ELR (cell line): Measurements from ENCODE around the gene TRAPPC11.

Experiments
- DNase-seq: peaks from one replicate; pipeline ENCODE4 v3.0.0-alpha.2; 2015; ENCODE audit warnings: low read depth

TRAPPC11 gene

DNA sequence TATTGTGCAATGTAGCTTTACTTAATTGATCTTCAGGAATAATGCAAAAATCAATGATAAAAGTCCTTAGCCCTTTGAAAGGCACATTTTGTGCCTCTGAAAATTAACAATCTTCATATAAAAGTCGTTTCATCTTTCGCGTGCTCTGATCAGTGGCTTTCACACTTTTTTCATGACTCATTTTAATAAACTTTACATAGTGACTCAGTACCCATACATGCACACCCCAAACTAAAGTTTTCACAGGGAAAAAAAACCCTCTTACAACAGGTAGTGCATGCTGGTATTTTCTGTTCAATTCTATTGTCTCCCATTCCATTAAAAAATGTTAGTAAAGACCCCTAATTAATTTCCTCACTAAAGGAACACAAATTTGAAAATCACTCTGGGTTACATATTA, 21.6 kb upstream of the TRAPPC11 start:
- DNase-seq, result peak; percentile 68

DNA sequence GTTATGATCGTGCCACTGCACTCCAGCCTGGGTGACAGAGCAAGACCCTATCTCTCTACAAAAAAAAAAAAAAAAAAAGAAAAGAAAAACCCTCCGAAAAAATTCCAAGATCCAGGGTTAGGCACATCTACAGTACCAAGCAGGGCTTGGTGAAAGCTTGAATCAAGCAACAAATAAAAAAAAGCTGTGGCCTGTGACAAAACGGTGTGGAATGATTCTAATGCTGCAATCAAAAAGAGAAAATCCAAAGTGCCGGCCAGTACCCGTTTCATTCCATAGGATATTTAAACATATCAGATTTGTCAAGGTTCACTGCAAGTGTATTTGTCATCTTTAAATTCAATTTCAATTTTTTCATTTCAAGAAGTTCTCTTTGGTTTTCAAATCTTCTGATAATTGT, 20.7 kb upstream of the TRAPPC11 start:
- peak; percentile 57 for DNase-seq

DNA sequence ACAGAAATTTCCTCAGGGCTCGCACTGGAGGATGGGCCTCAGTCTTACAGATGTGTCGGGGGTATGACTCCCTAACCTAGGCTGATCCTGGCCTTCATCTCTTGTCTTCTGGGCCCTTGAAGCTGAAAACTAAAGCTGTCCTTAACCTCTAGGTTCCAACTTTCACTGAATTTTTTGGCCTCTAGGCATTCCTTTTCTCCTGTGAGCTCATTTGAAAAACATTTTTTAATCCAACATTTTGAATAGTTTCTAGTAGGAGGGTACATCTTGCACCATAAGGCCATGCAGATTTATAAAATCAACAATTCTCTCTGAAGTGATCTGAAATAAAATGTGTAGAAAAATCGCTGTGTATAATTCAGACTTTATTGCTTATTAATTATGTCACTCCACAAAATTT, 19.8 kb upstream of the TRAPPC11 start:
- DNase-seq, result no peak

DNA sequence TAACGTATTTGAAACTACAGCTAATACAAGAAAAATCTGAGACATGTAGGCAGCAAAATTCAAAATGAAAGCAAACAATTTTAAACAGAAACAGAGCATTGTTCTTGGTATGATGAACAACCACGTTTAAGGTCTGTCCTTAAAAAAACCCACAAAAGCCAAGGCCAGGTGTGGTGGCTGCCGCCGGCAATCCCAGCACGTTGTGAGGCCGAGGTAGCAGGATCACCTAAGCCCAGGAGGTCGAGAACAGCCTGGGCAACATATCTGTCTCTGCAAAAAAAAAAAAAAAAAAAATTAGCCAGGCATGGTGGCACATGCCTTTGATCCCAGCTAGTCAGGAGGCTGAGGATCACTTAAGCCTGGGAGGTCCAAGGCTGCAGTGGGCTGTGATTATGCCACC, 13.8 kb upstream of the TRAPPC11 start:
- no peak for DNase-seq

DNA sequence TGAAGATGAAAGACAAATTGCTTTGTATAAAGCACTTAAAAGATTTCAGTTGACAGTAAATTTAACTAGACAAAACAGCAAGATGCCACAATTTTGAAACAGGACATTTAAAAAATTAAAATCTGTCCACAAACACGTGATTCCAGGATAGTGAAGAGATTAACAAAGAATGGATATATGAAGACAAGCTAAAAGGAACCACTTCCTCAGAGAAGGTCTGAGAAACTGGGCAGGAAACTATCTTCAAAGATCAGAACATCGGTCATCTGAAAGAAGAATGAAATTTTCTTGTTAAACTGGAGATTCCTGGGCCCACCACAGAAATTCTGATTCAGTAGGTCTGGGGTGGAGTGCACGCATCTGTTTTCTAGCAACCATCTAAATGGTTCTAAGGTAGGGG, 1.5 kb upstream of the TRAPPC11 start:
- peak; percentile 30 for DNase-seq

DNA sequence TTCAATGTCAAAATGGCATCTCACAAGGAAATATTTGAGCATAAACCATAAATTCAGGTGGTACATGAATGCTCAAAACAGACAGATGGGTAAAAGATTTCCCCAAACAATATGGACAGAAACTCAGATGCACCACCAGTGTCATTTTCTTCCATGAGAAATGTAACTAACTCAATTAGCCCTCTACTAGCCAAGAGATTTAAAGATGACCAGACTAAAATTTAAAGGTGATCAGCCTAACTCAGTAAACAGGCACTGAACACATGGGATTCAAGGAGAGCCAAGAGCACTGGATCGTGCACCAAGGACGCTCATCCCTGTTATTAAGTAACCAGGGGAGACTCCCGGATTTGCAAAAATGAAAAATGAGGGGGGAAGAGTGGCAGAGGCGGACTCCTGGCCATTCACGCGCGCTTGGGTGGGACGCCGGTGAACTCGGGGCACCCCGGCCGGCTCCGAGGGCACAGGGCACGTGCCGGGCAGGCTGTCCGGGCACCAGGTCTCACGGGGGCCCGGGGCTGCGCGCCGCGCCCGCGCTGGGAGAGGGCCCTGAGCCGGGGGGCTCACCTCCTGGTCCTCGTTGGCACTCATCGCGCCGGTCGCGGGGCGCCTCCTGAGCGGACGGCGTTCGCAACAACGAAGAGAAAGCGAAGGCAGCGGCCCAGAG, 598 bp upstream of the TRAPPC11 start:
- DNase-seq, result peak; percentile 37

DNA sequence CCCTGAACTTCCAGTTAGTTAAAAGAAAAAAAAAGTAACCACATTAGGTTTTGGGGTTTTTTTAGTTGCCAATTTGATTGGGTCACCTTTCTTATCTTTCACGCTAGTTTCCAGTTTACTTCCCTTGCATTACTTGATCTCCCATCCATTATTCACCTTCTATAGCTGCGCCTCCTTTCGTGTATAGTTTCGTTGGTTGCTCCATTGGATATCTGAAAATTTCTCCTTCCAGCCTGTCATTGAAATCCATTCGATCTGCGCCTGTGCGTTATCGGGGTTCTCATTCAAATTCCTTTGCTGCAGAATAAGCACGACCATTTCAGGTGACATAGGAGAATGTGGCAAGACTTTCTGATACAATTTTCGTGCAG, 764 bp downstream of the TRAPPC11 start:
- peak; percentile 25 for DNase-seq

DNA sequence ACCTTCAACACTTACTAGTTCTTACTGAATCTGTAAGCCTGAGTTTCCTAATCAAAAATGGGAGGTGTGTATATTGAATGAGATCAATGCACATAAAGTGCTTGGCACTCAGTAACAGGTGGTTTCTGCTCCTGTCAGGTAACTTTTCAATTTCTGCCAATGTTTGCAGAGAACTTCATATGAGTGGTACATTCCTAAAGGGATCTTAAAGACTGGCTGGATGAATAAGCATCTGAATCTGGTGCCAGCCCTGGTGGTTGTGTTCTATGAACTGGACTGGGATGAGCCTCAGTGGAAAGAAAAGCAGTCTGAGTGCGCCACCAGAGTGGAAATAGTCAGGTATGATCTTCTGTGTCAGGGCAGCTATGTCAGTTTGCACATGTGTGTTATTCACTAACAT, 7.0 kb downstream of the TRAPPC11 start:
- no peak for DNase-seq

DNA sequence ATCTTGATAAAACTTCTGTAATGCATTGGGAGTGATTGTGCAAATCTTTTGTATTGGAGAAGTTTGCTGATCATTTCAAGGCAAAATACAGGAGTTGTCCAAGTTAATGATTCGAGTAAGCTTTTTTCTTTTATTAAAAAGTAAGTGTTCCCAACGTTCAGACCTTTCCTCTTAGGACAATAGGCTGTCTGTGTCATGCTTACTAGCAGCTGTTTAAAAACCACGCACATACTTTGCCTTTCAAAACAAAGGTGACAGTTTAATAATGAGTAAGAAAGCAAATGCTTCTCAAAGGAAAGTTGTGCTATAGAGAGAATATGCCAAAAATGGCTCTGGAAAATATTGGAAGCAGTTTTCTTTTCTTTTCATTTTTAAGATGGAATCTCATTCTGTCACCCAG, 11.2 kb downstream of the TRAPPC11 start:
- no peak for DNase-seq

DNA sequence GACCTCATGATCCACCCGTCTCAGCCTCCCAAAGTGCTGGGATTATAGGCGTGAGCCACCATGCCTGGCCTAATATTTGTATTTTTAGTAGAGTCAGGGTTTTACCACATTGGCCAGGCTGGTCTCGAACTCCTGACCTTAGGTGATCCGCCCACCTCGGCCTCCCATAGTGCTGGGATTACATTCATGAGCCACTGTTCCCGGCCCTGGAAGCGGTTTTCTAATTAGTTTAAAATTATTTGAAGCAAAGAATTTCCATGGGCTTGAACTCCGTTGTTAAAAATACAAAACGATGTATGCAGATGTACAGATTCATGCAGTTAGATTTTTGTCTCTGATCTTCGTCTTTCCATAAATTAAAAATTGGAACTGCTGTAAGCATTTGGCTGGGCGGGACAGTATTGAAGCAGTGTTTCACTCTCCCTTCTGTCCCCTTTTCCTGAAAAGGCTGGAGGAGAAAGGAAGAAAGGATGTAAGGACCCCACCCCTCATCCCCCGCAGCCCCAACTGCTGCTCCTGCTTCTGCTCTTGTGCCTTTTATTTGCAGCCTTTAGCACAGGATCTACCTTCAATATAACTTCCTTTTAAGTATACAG, 12.0 kb downstream of the TRAPPC11 start:
- DNase-seq, result no peak

DNA sequence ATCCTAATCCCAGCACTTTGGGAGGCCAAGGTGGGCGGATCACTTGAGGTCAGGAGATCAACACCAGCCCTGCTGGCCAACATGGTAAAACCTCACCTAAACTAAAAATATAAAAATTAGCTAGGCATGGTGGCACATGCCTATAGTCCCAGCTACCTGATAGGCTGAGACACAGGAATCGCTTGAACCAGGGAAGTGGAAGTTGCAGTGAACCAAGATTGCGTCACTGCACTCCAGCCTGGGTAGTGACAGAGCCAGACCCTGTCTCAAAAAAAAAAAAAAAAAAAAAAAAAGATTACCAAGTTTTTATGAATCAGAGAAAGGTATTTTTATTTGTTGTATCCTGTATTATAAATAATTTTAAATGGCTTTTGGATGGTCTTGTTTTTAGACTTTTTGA, 15.1 kb downstream of the TRAPPC11 start:
- no peak for DNase-seq

DNA sequence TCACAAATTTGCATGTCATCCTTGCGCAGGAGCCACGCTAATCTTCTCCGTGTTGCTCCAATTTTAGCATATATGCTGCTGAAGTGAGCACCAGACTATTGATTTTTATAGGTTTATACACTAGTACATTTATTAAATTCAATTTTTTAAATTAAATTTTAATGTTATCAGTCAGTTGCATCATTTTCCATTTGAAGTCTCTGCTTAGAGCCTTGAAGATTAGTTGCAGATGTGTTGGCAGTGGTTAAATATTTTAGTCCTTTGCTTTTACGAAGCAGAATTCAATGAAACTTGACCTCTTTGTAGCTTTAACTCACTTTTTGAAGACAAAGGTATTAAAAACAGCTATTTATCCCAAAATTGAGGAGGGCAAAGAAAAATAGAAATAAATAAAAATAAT, 16.5 kb downstream of the TRAPPC11 start:
- DNase-seq, result no peak

DNA sequence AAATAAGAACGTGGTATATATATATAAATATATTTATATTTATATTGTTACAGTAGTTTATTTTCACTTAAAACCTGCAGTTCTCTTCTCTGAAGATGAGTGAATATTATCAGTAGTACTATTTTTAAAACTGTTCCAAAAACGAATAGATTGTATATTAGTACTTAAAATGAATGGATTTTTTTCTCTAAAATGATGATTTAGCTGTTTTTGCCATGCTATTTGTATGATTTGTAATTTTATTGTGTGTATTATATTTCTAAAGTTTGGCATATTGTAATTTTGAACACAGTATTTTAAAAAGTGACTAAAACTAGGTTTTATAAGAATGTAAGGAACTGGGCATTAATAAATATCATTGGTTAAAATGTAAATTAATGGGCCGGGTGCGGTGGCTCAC, 22.0 kb downstream of the TRAPPC11 start:
- DNase-seq, result no peak

DNA sequence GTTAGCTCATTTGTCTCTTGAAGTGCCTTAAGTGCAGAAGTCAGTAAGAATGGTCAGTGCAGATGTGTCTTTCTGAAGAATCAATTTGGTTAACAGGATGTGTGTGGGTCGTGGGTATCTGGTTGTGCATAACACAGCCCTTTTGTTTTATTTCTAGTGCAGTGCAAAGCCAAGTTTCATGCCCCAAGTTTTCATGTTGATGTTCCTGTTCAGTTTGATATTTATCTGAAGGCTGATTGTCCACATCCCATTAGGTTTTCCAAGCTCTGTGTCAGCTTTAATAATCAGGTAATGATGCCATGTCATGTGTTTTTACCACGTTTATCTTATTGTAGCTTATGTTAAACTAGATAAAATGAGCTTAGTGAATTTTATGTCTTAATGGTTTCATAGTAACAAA, 27.4 kb downstream of the TRAPPC11 start:
- DNase-seq, result no peak

DNA sequence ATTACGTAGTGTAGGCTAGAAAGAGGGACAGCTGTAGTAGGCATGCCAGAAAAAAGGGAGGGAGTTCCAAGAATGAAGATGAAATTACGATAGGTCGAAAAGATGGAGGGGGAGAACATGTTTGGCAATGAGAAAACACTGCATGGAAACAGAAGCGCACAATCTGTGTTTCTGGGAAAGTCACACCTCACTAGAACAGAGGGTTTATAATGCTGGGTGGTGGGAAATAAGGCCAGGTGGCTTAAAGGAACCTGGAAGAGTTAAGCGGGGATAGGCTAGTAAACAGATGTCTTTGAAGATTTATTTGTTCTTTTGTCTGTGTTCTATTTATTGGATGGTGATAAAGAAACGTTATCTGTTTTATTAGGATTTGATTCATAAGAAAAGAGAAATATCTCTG, 29.1 kb downstream of the TRAPPC11 start:
- DNase-seq, result no peak

DNA sequence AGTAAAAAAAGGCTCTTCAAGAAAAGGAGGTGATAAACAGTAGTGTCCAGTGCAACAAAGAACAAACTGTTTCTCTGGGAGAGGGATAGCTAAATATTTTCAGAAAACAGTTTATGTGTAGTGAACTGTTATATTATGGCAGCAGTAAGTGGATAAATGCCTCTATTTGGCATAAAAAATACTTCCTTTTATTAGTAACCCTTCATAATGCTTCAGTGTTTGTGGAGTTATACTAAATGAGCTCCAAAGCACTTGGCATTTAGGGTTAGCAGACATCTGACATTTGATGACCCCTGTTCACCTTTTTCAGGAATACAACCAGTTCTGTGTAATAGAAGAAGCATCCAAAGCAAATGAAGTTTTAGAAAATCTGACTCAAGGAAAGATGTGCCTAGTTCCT, 31.9 kb downstream of the TRAPPC11 start:
- DNase-seq, result no peak

DNA sequence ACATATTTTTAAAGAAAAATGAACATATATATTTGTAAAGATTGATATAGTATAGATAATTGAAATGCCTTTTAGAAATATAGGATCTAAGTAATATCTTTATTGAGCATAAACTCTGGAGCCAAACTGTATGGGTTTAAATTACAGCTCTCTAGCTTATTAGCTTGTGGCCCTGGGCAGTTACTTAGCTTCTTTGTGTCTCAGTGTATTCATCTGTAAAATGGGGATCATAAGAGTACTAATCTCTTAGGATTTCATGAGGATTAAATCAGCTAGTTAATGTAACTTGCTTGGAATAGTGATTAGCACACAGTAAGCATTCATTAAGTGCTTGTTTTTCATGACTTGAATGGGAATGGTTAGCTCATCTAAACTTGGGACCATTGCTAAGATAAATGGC, 32.8 kb downstream of the TRAPPC11 start:
- DNase-seq, result no peak

DNA sequence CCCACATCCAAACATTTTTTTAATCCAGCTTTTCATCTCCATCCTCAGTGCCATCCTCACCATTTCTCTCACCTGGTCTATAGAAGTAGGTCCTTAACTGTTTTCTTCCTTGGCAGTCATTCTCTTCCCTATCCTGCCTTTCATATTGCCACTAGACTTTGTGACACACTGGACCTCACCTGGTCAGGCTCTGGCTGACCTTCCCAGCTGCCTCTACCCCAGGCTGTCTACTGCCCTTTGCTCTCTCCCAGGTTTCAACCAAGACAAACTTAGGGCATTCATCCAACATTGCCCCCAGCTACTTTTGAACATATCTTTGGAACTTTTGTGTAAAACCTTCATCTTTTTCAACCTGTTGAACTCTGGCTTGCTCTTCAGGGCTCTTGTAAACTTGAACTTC, 39.8 kb downstream of the TRAPPC11 start:
- DNase-seq, result no peak

DNA sequence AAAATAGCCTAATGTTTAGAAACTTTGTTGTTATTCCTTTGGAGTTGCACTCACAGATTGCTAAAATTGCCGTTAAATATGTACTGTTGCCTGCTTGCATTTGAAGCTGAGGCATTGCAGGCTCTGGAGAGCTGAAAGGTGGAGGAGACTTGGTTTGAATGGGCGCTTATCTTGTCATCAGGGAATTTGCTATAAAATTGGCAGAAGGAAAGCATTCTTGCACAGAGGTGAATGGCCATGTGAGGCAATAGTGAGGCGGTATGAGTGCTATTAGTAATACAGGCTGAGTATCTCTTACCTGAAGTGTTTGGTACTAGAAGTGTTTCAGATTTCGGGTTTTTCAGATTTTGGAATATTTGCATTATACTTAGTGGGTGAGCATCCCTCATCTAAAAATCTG, 41.3 kb downstream of the TRAPPC11 start:
- DNase-seq, result no peak

DNA sequence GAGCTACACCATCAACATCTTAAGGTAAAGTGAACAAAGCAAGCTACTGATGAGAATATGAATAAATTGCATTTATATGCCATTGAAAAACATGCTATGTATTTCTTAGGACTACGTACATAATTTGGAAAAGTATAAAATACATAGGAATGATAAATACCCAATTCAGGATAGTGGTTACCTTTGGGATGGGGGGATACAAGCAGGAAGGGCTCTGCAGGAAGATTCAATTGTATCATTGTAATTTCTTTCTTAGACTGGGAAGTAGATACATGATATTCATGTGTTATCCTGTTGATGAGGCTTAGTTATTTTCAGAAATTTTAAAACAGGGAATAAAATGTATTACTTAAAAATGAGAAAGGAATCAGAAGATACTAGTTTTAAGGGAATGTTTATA, 43.4 kb downstream of the TRAPPC11 start:
- DNase-seq, result no peak

DNA sequence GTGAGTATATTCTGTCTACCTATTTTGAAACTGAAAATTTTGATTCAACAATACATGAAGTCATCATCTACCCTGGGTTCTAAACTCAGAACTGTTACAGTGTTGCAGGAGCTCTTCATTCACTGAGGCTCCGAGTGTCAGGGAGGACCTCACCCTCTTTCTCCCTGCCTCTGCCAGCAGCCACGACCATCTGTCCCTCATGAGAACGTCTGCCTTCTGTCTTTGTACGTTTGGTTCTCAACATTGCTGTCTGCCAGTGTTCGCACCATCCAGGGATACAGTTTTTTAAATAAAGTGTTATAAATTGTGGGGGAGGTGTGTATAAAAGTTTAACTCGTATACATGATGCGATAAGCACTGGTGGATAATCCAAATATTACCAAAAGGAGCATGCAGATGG, 55.5 kb downstream of the TRAPPC11 start:
- no peak for DNase-seq

DNA sequence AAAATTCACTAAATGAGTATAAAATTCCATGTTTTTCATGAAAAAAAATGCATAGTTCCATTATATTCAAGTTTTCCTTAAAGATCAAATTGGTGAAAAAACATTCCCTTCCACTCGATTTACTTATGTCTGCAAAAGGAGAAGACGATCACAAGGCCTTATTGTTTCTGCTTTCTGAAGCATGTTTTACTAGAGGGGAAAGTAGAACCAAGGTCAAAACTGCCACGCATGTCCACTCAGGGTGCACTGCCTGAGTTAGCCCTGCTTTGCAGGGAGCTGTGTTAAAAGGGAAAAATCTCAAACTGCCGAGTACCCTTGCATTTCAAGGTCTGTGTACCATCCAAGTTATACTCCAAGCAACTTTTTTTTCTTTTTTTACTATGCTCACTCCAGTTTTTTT, 57.2 kb downstream of the TRAPPC11 start:
- DNase-seq, result no peak

DNA sequence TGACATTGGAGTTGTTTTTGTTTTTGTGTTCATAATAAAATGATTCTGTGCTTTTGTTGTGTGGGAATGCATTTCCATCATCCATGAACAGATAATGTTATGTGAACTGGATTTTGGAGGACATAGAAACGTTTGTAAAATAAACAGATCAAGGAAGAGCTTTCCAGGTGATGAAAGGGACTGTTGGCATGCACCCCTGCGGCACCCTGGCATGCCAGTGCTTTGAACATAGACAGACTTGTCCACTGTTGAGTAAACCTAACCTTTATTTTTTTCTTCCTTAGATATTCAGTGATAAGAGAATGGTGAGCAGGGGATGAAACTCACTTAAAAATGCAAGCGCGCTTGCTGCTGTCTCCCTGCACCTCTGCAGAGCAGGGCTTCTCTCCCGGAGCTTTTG, 59.8 kb downstream of the TRAPPC11 start:
- no peak for DNase-seq
